ENCODE data around the gene ACTL8.

ACTL8 gene, protein sequence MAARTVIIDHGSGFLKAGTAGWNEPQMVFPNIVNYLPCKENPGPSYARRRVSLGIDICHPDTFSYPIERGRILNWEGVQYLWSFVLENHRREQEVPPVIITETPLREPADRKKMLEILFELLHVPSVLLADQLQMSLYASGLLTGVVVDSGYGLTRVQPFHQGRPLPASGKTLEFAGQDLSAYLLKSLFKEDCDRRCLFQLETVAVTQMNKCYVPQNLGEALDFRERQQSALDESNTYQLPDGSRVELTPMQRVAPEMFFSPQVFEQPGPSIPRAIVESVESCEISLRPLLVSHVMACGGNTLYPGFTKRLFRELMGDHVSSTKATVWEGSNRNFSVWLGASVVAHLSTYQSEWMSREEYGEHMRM

DNA sequence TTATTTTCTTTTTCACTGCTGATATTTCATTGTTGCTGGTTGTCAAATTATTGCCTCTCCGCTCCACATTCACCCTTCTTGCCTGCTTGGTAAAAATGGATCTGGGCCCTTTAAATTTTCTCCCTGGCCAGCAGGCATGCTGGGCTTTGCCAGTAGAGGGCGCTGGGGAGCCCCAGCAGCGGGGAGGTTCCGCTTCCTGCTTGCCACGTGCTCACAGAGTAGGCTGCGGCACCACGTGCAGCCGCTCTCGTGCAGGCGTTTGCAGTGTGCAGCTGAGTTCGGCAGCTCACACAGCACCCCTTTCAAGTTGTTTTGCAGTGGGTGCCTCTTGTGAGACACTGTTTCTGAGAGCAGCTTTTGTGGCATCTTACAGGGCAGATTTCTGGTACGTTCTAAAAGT, at the start of gene ACTL8:
Gene ACTL8 (plus strand): TSS at position 214 of the 400 bp plus-strand sequence. CDS start 67,676 bp downstream, outside the sequence.
- Histone ChIP-seq H3K4me3 (ENCODE audit: low read depth, low read length) (no peak within 1 kb of the TSS), H3K4me1 (ENCODE audit: control insufficient read depth, insufficient read depth, low read length, unreplicated experiment) (no peaks in the 10 kb centered on the region), H3K36me3 (ENCODE audit: insufficient read depth, low read length) (no peaks in the 10 kb centered on the region), H2AFZ (ENCODE audit: low read length, unreplicated experiment) (no peak within 1 kb of the TSS), H3K27ac (ENCODE audit: low read depth, low read length) (no peak within 1 kb of the TSS), H3K27me3 (ENCODE audit: insufficient read depth, low read length) (no peaks in the 10 kb centered on the region), H3K79me2 (ENCODE audit: control insufficient read depth, insufficient read depth, low read length, unreplicated experiment) (no peaks in the 10 kb centered on the region)

DNA sequence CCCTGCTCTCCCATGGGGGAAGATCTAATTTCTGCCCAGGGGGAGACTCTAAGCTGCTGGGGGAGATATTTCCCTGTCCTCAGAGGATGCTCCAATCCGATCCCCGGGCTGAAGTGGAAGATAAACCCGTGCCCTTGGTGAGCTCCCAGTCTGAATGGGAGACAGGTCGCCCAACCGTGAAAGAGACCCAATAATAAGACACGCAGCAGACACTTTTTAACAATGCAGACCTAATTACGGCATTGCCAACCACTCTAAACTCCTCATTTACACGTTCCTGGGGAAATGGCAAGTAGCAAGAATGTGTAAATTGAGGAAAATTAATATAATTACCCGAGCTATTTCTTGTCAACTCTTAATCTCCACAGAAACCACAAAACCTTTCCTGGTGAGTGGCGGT, 48.7 kb upstream of the ACTL8 start:
- H3K27me3 ChIP-seq (ENCODE audit: insufficient read depth, low read length): peaks cover 7% of the 10 kb centered on the region; the same call in 1 of the 2 replicates
- H2AFZ ChIP-seq (ENCODE audit: low read length, unreplicated experiment): no peak overlapping the region
- no peak overlapping the region for H3K4me3 ChIP-seq (ENCODE audit: low read depth, low read length)
- no peaks in the 10 kb centered on the region for H3K4me1 ChIP-seq (ENCODE audit: control insufficient read depth, insufficient read depth, low read length, unreplicated experiment)
- no peaks in the 10 kb centered on the region for H3K36me3 ChIP-seq (ENCODE audit: insufficient read depth, low read length)
- H3K27ac ChIP-seq (ENCODE audit: low read depth, low read length): no peak overlapping the region
- no peaks in the 10 kb centered on the region for H3K79me2 ChIP-seq (ENCODE audit: control insufficient read depth, insufficient read depth, low read length, unreplicated experiment)

DNA sequence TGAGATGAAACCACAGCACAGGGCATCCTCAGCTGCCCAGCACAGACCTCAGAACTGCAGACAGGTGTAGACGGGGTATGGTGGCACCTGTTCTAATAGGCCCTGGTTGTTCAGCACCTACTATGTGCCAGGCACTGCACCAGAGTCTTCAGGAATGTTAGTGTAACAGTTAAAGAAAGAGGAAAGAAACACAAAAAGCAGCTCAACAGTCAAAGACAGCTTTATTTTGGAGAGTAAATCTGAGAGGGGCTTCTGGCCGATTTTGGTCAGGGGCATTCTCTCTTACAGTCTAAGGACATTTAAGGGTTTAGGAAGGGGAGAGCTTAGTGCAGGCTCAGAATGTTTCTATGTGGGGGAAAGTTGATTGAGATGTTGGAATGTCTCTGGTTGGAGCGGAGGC, 45.2 kb upstream of the ACTL8 start:
- Histone ChIP-seq H3K79me2 (ENCODE audit: control insufficient read depth, insufficient read depth, low read length, unreplicated experiment) (no peaks in the 10 kb centered on the region), H3K36me3 (ENCODE audit: insufficient read depth, low read length) (no peaks in the 10 kb centered on the region), H3K27me3 (ENCODE audit: insufficient read depth, low read length) (peaks cover 7% of the 10 kb centered on the region; the same call in 1 of the 2 replicates), H3K4me3 (ENCODE audit: low read depth, low read length) (no peak overlapping the region), H2AFZ (ENCODE audit: low read length, unreplicated experiment) (no peak overlapping the region), H3K27ac (ENCODE audit: low read depth, low read length) (no peak overlapping the region), H3K4me1 (ENCODE audit: control insufficient read depth, insufficient read depth, low read length, unreplicated experiment) (no peaks in the 10 kb centered on the region)

DNA sequence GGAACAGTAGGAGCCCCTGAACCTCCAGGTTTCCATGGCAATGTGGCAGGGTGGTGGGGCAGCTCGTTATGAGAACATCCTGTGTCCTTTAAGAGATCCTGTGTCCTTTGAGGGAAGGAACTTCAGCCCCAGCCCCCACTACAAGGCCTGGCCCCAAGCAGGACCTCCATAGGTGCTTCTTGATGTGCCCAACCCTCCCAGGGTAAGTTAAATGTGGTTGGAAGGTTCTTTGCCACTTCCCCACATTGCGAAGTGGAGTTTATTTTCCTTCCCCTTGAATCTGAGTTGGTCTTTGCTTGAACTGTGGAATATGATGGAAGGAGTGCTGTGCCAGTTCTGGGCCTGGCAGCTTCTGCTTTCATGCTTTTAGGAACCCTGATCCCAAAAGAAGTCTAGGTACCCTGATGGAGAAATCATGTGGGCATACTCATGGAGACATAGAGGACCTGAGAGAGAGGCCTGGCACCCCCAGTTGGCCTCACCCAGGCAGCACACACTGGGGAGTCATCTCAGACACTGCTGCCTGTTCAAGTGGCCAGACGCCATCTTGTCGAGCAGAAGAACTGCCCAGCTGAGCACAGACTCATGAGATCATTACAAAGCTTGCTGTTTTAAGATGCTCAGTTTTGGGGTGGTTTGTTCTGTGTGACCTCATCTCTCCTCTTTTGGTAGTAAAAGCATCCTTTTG, 44.1 kb upstream of the ACTL8 start:
- H3K79me2 ChIP-seq (ENCODE audit: control insufficient read depth, insufficient read depth, low read length, unreplicated experiment): no peaks in the 10 kb centered on the region
- no peaks in the 10 kb centered on the region for H3K4me1 ChIP-seq (ENCODE audit: control insufficient read depth, insufficient read depth, low read length, unreplicated experiment)
- no peak overlapping the region for H3K4me3 ChIP-seq (ENCODE audit: low read depth, low read length)
- H3K27ac ChIP-seq (ENCODE audit: low read depth, low read length): no peak overlapping the region
- H3K36me3 ChIP-seq (ENCODE audit: insufficient read depth, low read length): no peaks in the 10 kb centered on the region
- H2AFZ ChIP-seq (ENCODE audit: low read length, unreplicated experiment): no peak overlapping the region
- H3K27me3 ChIP-seq (ENCODE audit: insufficient read depth, low read length): peaks cover 12% of the 10 kb centered on the region; the same call in 1 of the 2 replicates

DNA sequence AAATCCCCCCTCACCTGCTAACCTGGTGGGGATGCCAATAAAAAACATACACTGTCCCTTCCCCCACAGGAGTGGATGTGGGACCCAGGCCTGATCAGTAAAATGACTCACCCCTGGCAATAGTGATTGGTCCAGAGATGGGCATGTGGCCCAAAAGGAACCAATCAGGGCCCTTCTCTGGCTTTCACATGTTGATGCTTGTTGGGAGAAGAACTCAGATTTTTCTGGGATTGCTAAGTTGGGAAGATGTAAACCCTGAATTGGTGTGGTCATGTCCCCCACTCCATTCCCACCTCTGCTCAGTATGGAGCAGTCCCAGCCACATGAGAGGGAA, 43.6 kb upstream of the ACTL8 start:
- Histone ChIP-seq H3K27me3 (ENCODE audit: insufficient read depth, low read length) (peaks cover 12% of the 10 kb centered on the region; the same call in 1 of the 2 replicates), H3K36me3 (ENCODE audit: insufficient read depth, low read length) (no peaks in the 10 kb centered on the region), H3K4me1 (ENCODE audit: control insufficient read depth, insufficient read depth, low read length, unreplicated experiment) (no peaks in the 10 kb centered on the region), H3K4me3 (ENCODE audit: low read depth, low read length) (no peak overlapping the region), H3K79me2 (ENCODE audit: control insufficient read depth, insufficient read depth, low read length, unreplicated experiment) (no peaks in the 10 kb centered on the region), H3K27ac (ENCODE audit: low read depth, low read length) (no peak overlapping the region), H2AFZ (ENCODE audit: low read length, unreplicated experiment) (no peak overlapping the region)

DNA sequence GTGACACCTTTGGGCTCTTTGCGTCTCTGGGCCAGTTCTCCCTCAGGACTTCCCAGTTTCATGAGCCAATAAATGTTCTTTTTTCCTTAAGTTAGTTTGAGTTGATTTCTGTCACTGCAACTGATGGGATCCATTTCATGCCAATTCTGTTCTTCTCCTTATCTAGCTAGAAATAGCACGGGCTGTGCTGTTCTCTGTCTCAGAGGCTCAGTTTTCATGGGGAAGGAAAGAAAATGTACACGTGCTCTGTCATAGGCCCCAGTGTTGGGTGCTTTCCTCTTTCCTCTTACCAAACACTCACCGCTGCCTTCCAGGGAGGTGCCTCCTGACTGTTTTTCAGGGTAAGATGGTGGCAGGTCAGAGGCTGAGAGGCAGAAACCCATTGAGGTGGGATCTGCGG, 43.2 kb upstream of the ACTL8 start:
- H3K4me3 ChIP-seq (ENCODE audit: low read depth, low read length): no peak overlapping the region
- H3K36me3 ChIP-seq (ENCODE audit: insufficient read depth, low read length): no peaks in the 10 kb centered on the region
- no peak overlapping the region for H3K27ac ChIP-seq (ENCODE audit: low read depth, low read length)
- H2AFZ ChIP-seq (ENCODE audit: low read length, unreplicated experiment): no peak overlapping the region
- H3K4me1 ChIP-seq (ENCODE audit: control insufficient read depth, insufficient read depth, low read length, unreplicated experiment): no peaks in the 10 kb centered on the region
- H3K79me2 ChIP-seq (ENCODE audit: control insufficient read depth, insufficient read depth, low read length, unreplicated experiment): no peaks in the 10 kb centered on the region
- H3K27me3 ChIP-seq (ENCODE audit: insufficient read depth, low read length): 0 out of 2 replicates have a peak, but pooled peaks cover 8% of the 10 kb centered on the region

DNA sequence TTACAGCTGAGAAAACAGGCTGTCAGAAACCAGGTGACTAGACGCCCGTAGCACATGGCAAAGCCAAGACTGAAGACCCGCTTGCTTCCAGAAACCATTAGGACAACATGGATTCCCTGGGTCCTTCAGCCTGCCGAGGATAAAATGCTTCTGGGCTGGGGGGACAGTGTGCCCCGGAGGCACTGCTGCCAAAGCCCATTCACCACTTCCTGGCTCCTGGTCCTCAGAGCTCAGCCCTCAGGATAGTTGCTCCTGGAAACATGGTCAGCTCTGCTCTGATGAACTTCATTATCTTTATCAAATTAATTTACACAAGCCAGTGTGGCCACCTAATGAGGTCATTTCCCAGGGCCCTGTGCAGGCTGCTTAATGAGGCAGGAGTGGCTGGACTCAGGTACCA, 41.1 kb upstream of the ACTL8 start:
- Histone ChIP-seq H3K4me3 (ENCODE audit: low read depth, low read length) (no peak overlapping the region), H2AFZ (ENCODE audit: low read length, unreplicated experiment) (no peak overlapping the region), H3K27ac (ENCODE audit: low read depth, low read length) (no peak overlapping the region), H3K27me3 (ENCODE audit: insufficient read depth, low read length) (peaks cover 5% of the 10 kb centered on the region; the same call in 1 of the 2 replicates), H3K36me3 (ENCODE audit: insufficient read depth, low read length) (no peaks in the 10 kb centered on the region), H3K79me2 (ENCODE audit: control insufficient read depth, insufficient read depth, low read length, unreplicated experiment) (no peaks in the 10 kb centered on the region), H3K4me1 (ENCODE audit: control insufficient read depth, insufficient read depth, low read length, unreplicated experiment) (no peaks in the 10 kb centered on the region)

DNA sequence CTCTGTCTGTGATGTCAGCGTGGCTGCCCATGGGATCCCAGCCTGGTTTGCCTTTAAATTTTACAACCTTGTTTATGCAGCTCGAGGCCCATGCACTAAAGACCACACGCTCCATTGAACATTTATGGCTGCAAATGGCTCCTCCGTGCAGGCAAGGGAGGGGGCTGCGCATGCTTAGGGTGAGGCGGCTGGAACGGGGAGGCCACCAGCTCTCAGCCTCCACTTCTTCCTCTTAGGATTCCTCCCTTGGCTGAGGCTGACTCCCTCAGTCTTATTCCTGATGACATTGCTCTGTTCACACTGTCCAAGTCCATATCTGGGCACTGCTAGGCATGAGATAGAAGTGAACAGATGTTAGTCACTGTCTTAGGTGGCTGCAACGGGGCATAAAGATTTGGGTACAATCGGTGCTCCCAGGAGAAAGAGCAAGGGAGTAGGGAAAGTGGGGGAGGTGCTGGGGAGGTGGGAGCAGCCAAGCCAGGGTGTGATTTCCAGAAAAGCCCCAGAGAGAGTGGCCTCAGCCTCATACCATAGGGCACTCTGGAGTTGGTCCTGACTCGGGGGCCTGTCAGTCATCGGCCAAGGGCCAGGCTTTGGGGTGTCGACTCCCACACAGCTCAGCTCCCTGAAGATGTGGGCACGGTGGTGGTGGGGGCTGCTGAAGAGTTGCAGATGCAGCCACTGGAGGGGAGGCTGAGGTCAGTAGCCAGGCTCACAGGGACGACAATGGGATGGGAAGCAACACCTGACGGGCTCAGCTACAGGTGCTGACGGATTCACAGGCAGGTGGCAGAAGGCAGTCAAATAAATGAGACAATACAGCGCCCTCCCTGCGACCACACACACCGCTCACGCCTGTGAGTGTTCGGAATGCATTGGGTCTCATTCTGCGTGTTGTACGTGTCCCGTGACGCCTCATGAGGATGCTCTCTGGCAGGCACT, 37.3 kb upstream of the ACTL8 start:
- Histone ChIP-seq H3K4me3 (ENCODE audit: low read depth, low read length) (no peak overlapping the region), H3K79me2 (ENCODE audit: control insufficient read depth, insufficient read depth, low read length, unreplicated experiment) (no peaks in the 10 kb centered on the region), H3K27me3 (ENCODE audit: insufficient read depth, low read length) (peaks cover 5% of the 10 kb centered on the region; the same call in 1 of the 2 replicates), H2AFZ (ENCODE audit: low read length, unreplicated experiment) (no peak overlapping the region), H3K27ac (ENCODE audit: low read depth, low read length) (no peak overlapping the region), H3K36me3 (ENCODE audit: insufficient read depth, low read length) (no peaks in the 10 kb centered on the region), H3K4me1 (ENCODE audit: control insufficient read depth, insufficient read depth, low read length, unreplicated experiment) (peaks cover 10% of the 10 kb centered on the region)

DNA sequence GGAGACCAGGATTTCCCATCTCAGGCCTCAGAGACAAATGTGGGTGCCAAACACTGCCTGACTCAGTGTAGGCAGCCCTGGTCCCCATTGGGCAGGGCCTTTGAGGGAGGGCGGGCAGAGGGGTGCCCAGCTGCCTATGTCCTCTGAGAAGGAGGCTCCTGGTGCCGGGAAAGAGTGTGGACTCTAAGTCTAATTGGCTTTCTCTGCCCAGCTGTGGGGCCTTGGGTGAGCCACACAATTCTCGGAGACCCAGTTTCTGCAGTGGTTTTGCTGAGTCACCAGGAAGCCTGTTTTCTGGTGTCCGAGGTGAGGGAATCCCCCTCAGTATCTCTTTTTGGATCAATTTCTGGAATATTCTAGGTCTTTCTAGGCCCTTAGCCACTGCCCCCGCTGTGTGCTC, 35.3 kb upstream of the ACTL8 start:
- Histone ChIP-seq H3K27me3 (ENCODE audit: insufficient read depth, low read length) (peaks cover 5% of the 10 kb centered on the region; the same call in 1 of the 2 replicates), H3K4me3 (ENCODE audit: low read depth, low read length) (no peak overlapping the region), H3K27ac (ENCODE audit: low read depth, low read length) (no peak overlapping the region), H3K79me2 (ENCODE audit: control insufficient read depth, insufficient read depth, low read length, unreplicated experiment) (no peaks in the 10 kb centered on the region), H3K36me3 (ENCODE audit: insufficient read depth, low read length) (no peaks in the 10 kb centered on the region), H2AFZ (ENCODE audit: low read length, unreplicated experiment) (no peak overlapping the region), H3K4me1 (ENCODE audit: control insufficient read depth, insufficient read depth, low read length, unreplicated experiment) (peaks cover 10% of the 10 kb centered on the region)

DNA sequence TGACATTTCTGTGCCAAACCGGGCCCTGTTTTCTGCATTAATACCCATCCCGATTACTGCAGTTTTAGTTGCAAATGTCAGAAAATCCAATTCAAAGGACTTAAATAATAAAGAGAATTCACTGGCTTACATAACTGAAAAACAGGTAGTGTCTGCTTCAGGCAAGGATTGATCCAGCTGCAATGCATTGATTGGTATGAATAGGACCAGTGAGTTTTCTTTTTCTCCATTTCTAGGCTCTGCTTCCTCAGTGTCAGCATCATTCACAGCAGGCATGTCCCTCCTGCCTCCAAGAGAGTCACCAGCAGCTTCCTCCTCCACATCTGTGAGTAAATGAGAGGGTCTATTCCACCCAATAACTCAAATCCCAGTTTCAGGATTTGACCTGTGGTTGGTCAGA, 33.7 kb upstream of the ACTL8 start:
- Histone ChIP-seq H3K27ac (ENCODE audit: low read depth, low read length) (no peak overlapping the region), H3K4me1 (ENCODE audit: control insufficient read depth, insufficient read depth, low read length, unreplicated experiment) (peaks cover 10% of the 10 kb centered on the region), H3K79me2 (ENCODE audit: control insufficient read depth, insufficient read depth, low read length, unreplicated experiment) (no peaks in the 10 kb centered on the region), H3K27me3 (ENCODE audit: insufficient read depth, low read length) (no peaks in the 10 kb centered on the region; the same call in 1 of the 2 replicates), H3K36me3 (ENCODE audit: insufficient read depth, low read length) (no peaks in the 10 kb centered on the region), H3K4me3 (ENCODE audit: low read depth, low read length) (no peak overlapping the region), H2AFZ (ENCODE audit: low read length, unreplicated experiment) (no peak overlapping the region)

Measured in ACC112 (cell line).